ENCODE results near the gene CELA3A.
A peak's percentile ranks its signal among the peaks of the same experiment; 100 is the strongest.
"Not testable (repeated sequence)": the region's sequence is repeated elsewhere in the genome, so short reads cannot be mapped to it uniquely, and the experiment has no call there.

DNA sequence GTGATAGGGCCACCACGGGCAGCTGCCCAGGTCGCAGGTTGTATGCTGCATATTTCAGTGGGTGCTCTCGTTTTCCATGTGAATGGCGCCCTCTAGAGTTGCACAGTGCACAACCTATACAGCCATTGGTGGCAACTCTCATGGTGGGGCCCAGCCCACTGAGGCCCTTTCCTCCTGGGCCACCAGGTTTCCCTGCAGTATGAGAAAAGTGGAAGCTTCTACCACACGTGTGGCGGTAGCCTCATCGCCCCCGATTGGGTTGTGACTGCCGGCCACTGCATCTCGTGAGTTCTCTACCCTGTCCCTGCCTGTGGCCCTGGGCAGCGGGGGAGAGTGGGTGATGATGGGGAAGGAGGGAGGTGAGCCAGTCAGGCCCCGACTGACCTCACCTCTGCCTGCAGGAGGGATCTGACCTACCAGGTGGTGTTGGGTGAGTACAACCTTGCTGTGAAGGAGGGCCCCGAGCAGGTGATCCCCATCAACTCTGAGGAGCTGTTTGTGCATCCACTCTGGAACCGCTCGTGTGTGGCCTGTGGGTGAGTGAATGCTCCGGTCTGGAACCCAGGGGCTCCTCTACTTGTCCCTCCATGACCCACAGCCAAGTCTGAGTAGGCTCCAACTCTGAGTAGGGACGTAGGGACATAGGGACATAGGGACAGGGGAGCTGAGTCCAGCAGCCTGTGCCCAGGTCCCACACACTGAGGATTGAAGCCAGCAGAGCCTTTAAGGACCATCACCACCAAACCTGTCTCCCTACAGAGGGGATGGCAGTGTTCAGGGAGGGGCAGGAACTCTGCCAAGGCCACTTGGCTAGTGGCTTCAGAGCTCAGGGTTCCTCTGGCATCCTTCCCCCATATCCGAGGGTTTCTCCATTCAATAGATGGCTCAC is 4.0 kb downstream of the CELA3A start:
- TF ChIP-seq, protein P1, sequence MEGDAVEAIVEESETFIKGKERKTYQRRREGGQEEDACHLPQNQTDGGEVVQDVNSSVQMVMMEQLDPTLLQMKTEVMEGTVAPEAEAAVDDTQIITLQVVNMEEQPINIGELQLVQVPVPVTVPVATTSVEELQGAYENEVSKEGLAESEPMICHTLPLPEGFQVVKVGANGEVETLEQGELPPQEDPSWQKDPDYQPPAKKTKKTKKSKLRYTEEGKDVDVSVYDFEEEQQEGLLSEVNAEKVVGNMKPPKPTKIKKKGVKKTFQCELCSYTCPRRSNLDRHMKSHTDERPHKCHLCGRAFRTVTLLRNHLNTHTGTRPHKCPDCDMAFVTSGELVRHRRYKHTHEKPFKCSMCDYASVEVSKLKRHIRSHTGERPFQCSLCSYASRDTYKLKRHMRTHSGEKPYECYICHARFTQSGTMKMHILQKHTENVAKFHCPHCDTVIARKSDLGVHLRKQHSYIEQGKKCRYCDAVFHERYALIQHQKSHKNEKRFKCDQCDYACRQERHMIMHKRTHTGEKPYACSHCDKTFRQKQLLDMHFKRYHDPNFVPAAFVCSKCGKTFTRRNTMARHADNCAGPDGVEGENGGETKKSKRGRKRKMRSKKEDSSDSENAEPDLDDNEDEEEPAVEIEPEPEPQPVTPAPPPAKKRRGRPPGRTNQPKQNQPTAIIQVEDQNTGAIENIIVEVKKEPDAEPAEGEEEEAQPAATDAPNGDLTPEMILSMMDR (IDR thresholded peaks at IDR 0.05): peak in 3 of 6 experiments; percentile 11 to 46 (median 46)
- TF ChIP-seq POLR2A (IDR thresholded peaks at IDR 0.05): not testable (repeated sequence)
